Liver (tissue), 9 donors: ENCODE data around the gene ZDHHC22. TPM values are rescaled to one million over a fixed set of nuclear protein-coding genes. Genes with fewer than 3 reads are reported as not detected.

ENCODE experiments used
- DNase-seq: peaks from one replicate; pipeline ENCODE4 v3.0.0-alpha.2; 2017; ENCODE audit warnings: low spot score
- H3K27ac ChIP-seq, 2 donors: one replicate each; pipeline ENCODE4 v1.7.0; 2013; ENCODE audit warnings: inconsistent platforms in 2 of 2, low read length in 2 of 2, control low read depth in 1 of 2, low read depth in 1 of 2, mild to moderate bottlenecking in 1 of 2
- H3K27me3 ChIP-seq, 4 donors: one replicate each; pipeline versions ENCODE4 v1.6.1 to v1.7.0; 2013; ENCODE audit warnings: low read length in 3 of 4, inconsistent platforms in 1 of 4, mild to moderate bottlenecking in 1 of 4, moderate library complexity in 1 of 4; ENCODE audit not compliant: control insufficient read depth in 4 of 4, insufficient read depth in 4 of 4
- H3K36me3 ChIP-seq, 4 donors: one replicate each; pipeline versions ENCODE4 v1.6.1 to v1.7.0; 2013; ENCODE audit warnings: low read length in 3 of 4, mild to moderate bottlenecking in 3 of 4, low read depth in 1 of 4, moderate library complexity in 1 of 4; ENCODE audit not compliant: control insufficient read depth in 4 of 4, insufficient read depth in 3 of 4
- H3K4me1 ChIP-seq, 4 donors: one replicate each; pipeline versions ENCODE4 v1.6.1 to v1.7.0; 2013; ENCODE audit warnings: low read length in 3 of 4, mild to moderate bottlenecking in 3 of 4, moderate library complexity in 1 of 4; ENCODE audit not compliant: control insufficient read depth in 4 of 4, insufficient read depth in 4 of 4
- H3K4me3 ChIP-seq, 3 donors: one replicate each; pipeline versions ENCODE4 v1.6.1 to v1.7.0; 2013; ENCODE audit warnings: low read length in 3 of 3, control low read depth in 1 of 3, low read depth in 1 of 3, mild to moderate bottlenecking in 1 of 3
- H3K9ac ChIP-seq, 2 donors: one replicate each; pipeline ENCODE4 v1.7.0; 2013; ENCODE audit warnings: low read length in 2 of 2, mild to moderate bottlenecking in 2 of 2, moderate library complexity in 2 of 2, control low read depth in 1 of 2, low read depth in 1 of 2
- H3K9me3 ChIP-seq, 4 donors: one replicate each; pipeline versions ENCODE4 v1.6.1 to v1.7.0; 2013; ENCODE audit warnings: low read length in 3 of 4; ENCODE audit not compliant: control insufficient read depth in 4 of 4
- EGR1 ChIP-seq, 2 donors: IDR thresholded peaks; 2 replicates each; pipeline ENCODE4 v1.6.1; 2016 to 2018; ENCODE audit warnings: antibody characterized with exemption in 2 of 2, low read depth in 2 of 2
- FOXA1 ChIP-seq: IDR thresholded peaks from 2 replicates; pipeline ENCODE4 v1.6.1; 2016; ENCODE audit warnings: antibody characterized with exemption
- FOXA2 ChIP-seq: IDR thresholded peaks from 2 replicates; pipeline ENCODE4 v1.6.1; 2016; ENCODE audit warnings: antibody characterized with exemption
- GABPA ChIP-seq, 2 donors: IDR thresholded peaks in 1 of 2; conservative IDR thresholded peaks in 1 of 2; 2 replicates each; pipeline ENCODE4 v1.6.1; 2016; ENCODE audit warnings: antibody characterized with exemption in 2 of 2, mild to moderate bottlenecking in 1 of 2, moderate library complexity in 1 of 2
- HNF4A ChIP-seq, 2 donors: conservative IDR thresholded peaks; 2 replicates each; pipeline ENCODE4 v1.6.1; 2016; ENCODE audit warnings: antibody characterized with exemption in 2 of 2, mild to moderate bottlenecking in 2 of 2
- HNF4G ChIP-seq: IDR thresholded peaks from 2 replicates; pipeline ENCODE4 v1.6.1; 2016; ENCODE audit warnings: antibody characterized with exemption
- JUND ChIP-seq, 2 donors: IDR thresholded peaks; 2 replicates each; pipeline ENCODE4 v1.6.1; 2016; ENCODE audit warnings: antibody characterized with exemption in 2 of 2
- NR2F2 ChIP-seq: IDR thresholded peaks from 2 replicates; pipeline ENCODE4 v1.6.1; 2016; ENCODE audit warnings: antibody characterized with exemption
- RAD21 ChIP-seq, 2 donors: IDR thresholded peaks; 2 replicates each; pipeline ENCODE4 v1.6.1; 2016; ENCODE audit warnings: antibody characterized with exemption in 2 of 2, mild to moderate bottlenecking in 2 of 2
- RXRA ChIP-seq, 2 donors: IDR thresholded peaks; 2 replicates each; pipeline ENCODE4 v1.6.1; 2017 to 2018; ENCODE audit warnings: antibody characterized with exemption in 2 of 2, mild to moderate bottlenecking in 1 of 2
- SP1 ChIP-seq: IDR thresholded peaks from 2 replicates; pipeline ENCODE4 v1.6.1; 2018; ENCODE audit warnings: antibody characterized with exemption, mild to moderate bottlenecking
- TAF1 ChIP-seq: conservative IDR thresholded peaks from 2 replicates; pipeline ENCODE4 v1.6.1; 2016; ENCODE audit warnings: antibody characterized with exemption, mild to moderate bottlenecking
- YY1 ChIP-seq: IDR thresholded peaks from 2 replicates; pipeline ENCODE4 v1.6.1; 2016; ENCODE audit warnings: antibody characterized with exemption, mild to moderate bottlenecking
- WGBS: extraction: QIAGEN DNeasy Blood & Tissue Kit; methylation state at CpG from one replicate; pipeline ENCODE4 v1.1.7; 2013; 5-methylcytosine and 5-hydroxymethylcytosine counted together
- polyA plus RNA-seq, 2 donors: library from polyadenylated mRNA; stranded (reverse) in 1 of 2; unstranded in 1 of 2; fragments of 200-250 nt in 1 of 2; fragments of >200 nt in 1 of 2; fragmentation: Nextera tagmentation in 1 of 2; extraction: Ambion mirVana in 1 of 2; gene quantifications; one replicate each; pipeline versions ENCODE4 v1.2.1 to v1.2.3, GENCODE V29; 2013 to 2015
- total RNA-seq, 2 donors: library from RNA; depleted of rRNA; stranded (reverse); fragments of >200 nt; gene quantifications; one replicate each; pipeline ENCODE4 v1.2.3, GENCODE V29; 2014
- TF ChIP-seq, protein P1 (sequence below): IDR thresholded peaks from 2 replicates; pipeline ENCODE4 v1.6.1; 2016; ENCODE audit warnings: antibody characterized with exemption
- TF ChIP-seq, protein P2 (sequence below): fragments of 150-350 bp; IDR thresholded peaks from 2 replicates; pipeline ENCODE4 v1.5.1; 2017; ENCODE audit warnings: improper control_type of control experiment, low read depth, low read length; ENCODE audit not compliant: missing input control
- TF ChIP-seq, protein P3 (sequence below): IDR thresholded peaks from 2 replicates; pipeline ENCODE4 v1.6.1; 2016; ENCODE audit warnings: antibody characterized with exemption
- TF ChIP-seq, protein P4 (sequence below): IDR thresholded peaks from 2 replicates; pipeline ENCODE4 v1.6.1; 2016; ENCODE audit warnings: antibody characterized with exemption, mild to moderate bottlenecking
- TF ChIP-seq, protein P5 (sequence below): IDR thresholded peaks from 2 replicates; pipeline ENCODE4 v1.6.1; 2016; ENCODE audit warnings: antibody characterized with exemption
- donor health status: healthy.
- donor health status: healthy.
- donor health status: healthy.
- donor health status: healthy.
- donor health status: healthy.

Gene ZDHHC22
- total and polyA plus RNA-seq, 4 donors = not detected

DNA sequence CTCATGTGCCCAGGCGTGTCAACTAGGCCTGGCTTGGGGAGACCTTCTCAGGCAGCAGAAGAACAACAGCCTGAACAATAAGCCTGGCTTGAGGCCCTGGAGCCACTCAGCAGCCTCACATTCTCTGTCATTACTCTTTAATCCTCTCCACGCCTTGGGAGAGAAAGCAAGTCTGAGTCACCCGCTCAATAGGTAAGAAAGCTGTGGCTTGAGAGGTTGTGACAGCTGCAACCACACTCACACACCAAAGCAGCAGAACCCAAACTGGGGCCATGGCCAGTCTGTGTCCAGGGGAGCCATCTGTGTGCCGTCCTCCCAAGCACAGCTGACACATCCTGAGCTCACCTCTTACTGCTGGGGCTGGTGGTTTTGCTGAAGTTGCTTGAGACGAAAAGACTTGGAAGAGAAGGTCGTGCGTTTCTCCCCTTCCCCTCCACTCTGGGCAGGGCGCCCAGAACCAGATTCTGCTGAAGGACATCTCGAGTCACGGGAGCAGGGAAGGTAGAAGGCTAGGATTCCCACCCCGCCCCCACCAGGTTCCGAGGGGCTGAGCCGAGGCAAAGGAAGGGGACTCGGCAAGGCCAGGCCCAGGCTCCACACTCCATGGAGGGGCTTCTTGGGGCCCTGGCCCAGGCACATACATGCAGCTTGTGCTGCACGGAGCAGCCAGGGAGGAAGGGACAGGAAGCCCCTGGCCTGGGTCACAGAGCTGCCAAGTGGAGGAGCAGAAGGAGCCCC is 45.5 kb upstream of the ZDHHC22 start:
- TF ChIP-seq FOXA2 = no peak
- TF ChIP-seq SP1 = no peak
- TF ChIP-seq YY1 = no peak
- TF ChIP-seq EGR1 (IDR thresholded peaks at IDR 0.05; ENCODE audit: low read depth in 2 of 2) = no peak
- TF ChIP-seq FOXA1 = no peak
- TF ChIP-seq, protein P1, sequence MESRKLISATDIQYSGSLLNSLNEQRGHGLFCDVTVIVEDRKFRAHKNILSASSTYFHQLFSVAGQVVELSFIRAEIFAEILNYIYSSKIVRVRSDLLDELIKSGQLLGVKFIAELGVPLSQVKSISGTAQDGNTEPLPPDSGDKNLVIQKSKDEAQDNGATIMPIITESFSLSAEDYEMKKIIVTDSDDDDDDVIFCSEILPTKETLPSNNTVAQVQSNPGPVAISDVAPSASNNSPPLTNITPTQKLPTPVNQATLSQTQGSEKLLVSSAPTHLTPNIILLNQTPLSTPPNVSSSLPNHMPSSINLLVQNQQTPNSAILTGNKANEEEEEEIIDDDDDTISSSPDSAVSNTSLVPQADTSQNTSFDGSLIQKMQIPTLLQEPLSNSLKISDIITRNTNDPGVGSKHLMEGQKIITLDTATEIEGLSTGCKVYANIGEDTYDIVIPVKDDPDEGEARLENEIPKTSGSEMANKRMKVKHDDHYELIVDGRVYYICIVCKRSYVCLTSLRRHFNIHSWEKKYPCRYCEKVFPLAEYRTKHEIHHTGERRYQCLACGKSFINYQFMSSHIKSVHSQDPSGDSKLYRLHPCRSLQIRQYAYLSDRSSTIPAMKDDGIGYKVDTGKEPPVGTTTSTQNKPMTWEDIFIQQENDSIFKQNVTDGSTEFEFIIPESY = no peak
- TF ChIP-seq HNF4A (conservative IDR thresholded peaks at IDR 0.05) = no peak
- TF ChIP-seq, protein P2, sequence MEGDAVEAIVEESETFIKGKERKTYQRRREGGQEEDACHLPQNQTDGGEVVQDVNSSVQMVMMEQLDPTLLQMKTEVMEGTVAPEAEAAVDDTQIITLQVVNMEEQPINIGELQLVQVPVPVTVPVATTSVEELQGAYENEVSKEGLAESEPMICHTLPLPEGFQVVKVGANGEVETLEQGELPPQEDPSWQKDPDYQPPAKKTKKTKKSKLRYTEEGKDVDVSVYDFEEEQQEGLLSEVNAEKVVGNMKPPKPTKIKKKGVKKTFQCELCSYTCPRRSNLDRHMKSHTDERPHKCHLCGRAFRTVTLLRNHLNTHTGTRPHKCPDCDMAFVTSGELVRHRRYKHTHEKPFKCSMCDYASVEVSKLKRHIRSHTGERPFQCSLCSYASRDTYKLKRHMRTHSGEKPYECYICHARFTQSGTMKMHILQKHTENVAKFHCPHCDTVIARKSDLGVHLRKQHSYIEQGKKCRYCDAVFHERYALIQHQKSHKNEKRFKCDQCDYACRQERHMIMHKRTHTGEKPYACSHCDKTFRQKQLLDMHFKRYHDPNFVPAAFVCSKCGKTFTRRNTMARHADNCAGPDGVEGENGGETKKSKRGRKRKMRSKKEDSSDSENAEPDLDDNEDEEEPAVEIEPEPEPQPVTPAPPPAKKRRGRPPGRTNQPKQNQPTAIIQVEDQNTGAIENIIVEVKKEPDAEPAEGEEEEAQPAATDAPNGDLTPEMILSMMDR = no peak
- TF ChIP-seq, protein P3, sequence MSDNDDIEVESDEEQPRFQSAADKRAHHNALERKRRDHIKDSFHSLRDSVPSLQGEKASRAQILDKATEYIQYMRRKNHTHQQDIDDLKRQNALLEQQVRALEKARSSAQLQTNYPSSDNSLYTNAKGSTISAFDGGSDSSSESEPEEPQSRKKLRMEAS = no peak
- TF ChIP-seq, protein P4, sequence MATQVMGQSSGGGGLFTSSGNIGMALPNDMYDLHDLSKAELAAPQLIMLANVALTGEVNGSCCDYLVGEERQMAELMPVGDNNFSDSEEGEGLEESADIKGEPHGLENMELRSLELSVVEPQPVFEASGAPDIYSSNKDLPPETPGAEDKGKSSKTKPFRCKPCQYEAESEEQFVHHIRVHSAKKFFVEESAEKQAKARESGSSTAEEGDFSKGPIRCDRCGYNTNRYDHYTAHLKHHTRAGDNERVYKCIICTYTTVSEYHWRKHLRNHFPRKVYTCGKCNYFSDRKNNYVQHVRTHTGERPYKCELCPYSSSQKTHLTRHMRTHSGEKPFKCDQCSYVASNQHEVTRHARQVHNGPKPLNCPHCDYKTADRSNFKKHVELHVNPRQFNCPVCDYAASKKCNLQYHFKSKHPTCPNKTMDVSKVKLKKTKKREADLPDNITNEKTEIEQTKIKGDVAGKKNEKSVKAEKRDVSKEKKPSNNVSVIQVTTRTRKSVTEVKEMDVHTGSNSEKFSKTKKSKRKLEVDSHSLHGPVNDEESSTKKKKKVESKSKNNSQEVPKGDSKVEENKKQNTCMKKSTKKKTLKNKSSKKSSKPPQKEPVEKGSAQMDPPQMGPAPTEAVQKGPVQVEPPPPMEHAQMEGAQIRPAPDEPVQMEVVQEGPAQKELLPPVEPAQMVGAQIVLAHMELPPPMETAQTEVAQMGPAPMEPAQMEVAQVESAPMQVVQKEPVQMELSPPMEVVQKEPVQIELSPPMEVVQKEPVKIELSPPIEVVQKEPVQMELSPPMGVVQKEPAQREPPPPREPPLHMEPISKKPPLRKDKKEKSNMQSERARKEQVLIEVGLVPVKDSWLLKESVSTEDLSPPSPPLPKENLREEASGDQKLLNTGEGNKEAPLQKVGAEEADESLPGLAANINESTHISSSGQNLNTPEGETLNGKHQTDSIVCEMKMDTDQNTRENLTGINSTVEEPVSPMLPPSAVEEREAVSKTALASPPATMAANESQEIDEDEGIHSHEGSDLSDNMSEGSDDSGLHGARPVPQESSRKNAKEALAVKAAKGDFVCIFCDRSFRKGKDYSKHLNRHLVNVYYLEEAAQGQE = no peak
- no peak for TF ChIP-seq JUND (IDR thresholded peaks at IDR 0.05)
- no peak for TF ChIP-seq HNF4G
- TF ChIP-seq RXRA (IDR thresholded peaks at IDR 0.05) = no peak
- no peak for TF ChIP-seq GABPA (IDR thresholded peaks at IDR 0.05 in 1 of 2, conservative IDR thresholded peaks at IDR 0.05 in 1 of 2)
- no peak for TF ChIP-seq RAD21 (IDR thresholded peaks at IDR 0.05)
- TF ChIP-seq, protein P5, sequence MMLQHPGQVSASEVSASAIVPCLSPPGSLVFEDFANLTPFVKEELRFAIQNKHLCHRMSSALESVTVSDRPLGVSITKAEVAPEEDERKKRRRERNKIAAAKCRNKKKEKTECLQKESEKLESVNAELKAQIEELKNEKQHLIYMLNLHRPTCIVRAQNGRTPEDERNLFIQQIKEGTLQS = no peak
- TF ChIP-seq TAF1 = no peak
- no peak for TF ChIP-seq NR2F2
- Histone ChIP-seq H3K4me3 (no peak overlapping the region), H3K27ac (no peak overlapping the region), H3K9me3 (no peaks in the 10 kb centered on the region), H3K27me3 (peaks cover 0 to 3% (median 1%) of the 10 kb centered on the region in 4 donors), H3K9ac (no peak overlapping the region), H3K4me1 (peaks cover 2 to 4% (median 3%) of the 10 kb centered on the region in 4 donors), H3K36me3 (no peaks in the 10 kb centered on the region)
- no peak for DNase-seq
- 73% methylated on average over 15 of the region's 15 CpGs for WGBS
